GM12878 (cell line): ENCODE data around the gene RAB3A. TPM values are rescaled to one million over a fixed set of nuclear protein-coding genes. Genes with fewer than 3 reads are reported as not detected.

Source experiments
- ATAC-seq: fragments of 200-7000 bp; cut with Tn5 transposase; 3 replicates; pipeline ENCODE4 v1.9.1; 2020; ENCODE audit warnings: mild to moderate bottlenecking, moderate library complexity
- BruUV-seq: library from RNA; stranded (reverse); fragments of 400-500 nt; replicated peaks from 2 replicates; lab custom pipeline; 2021; lab: Mats Ljungman, UMichigan
- CTCF ChIA-PET: fragments of 300-600 bp; sonication (Branson Sonifier 250); formaldehyde crosslinking; extraction: SDS; loops from one replicate; lab custom pipeline; 2021; ENCODE audit warnings: inconsistent platforms; lab: Yijun Ruan, JAX
- POLR2A ChIA-PET: fragments of 350-600 bp; formaldehyde crosslinking; extraction: SDS; loops from one replicate; lab custom pipeline; 2021; ENCODE audit warnings: inconsistent platforms; lab: Charles Lee
- RAD21 ChIA-PET: fragments of 300-600 bp; sonication (Branson Sonifier 250); formaldehyde crosslinking; loops from one replicate; lab custom pipeline; 2023; ENCODE audit warnings: antibody characterized with exemption; ENCODE audit not compliant: unreplicated experiment; lab: Charles Lee
- SMC1A ChIA-PET: fragments of 300-600 bp; sonication (Branson Sonifier 250); formaldehyde crosslinking; loops from one replicate; lab custom pipeline; 2023; ENCODE audit not compliant: unreplicated experiment, uncharacterized antibody; lab: Charles Lee
- DNase-seq: peaks from one replicate; pipeline ENCODE4 v3.0.0-alpha.2; 2011; ENCODE audit warnings: low read depth, low spot score
- FAIRE-seq: peaks from 3 replicates; lab custom pipeline; 2011; peaks lifted over from hg19 to GRCh38; lab: Jason Lieb, UNC
- H2AFZ ChIP-seq: 2 replicates; pipeline ENCODE4 v1.6.0; 2011; ENCODE audit warnings: low read depth, low read length, control low read depth; ENCODE audit not compliant: control insufficient read depth
- H3K27ac ChIP-seq: 2 replicates; pipeline ENCODE4 v1.5.1; 2011; ENCODE audit warnings: control low read depth; ENCODE audit not compliant: control insufficient read depth, insufficient read depth
- H3K27me3 ChIP-seq, 2 experiments: replicated peaks in 1 of 2; 2 replicates each; pipeline versions ENCODE4 v1.6.0 to v1.6.1; 2011; ENCODE audit warnings: low read length in 1 of 2; ENCODE audit not compliant: control insufficient read depth in 2 of 2, insufficient read depth in 2 of 2
- H3K36me3 ChIP-seq, 2 experiments: 2 replicates each; pipeline ENCODE4 v1.5.1; 2011; ENCODE audit warnings: low read length in 1 of 2; ENCODE audit not compliant: control insufficient read depth in 2 of 2, insufficient read depth in 2 of 2
- H3K4me1 ChIP-seq: 2 replicates; pipeline ENCODE4 v1.6.1; 2011; ENCODE audit warnings: mild to moderate bottlenecking, low read length, moderate library complexity, mixed read lengths; ENCODE audit not compliant: control insufficient read depth, insufficient read depth
- H3K4me2 ChIP-seq: 2 replicates; pipeline ENCODE4 v1.6.0; 2011; ENCODE audit warnings: control low read depth; ENCODE audit not compliant: control insufficient read depth, insufficient read depth
- H3K4me3 ChIP-seq: fragments of 200-600 bp; sonication (generic); 2 replicates; pipeline ENCODE4 v1.5.1; 2016
- H3K79me2 ChIP-seq: 2 replicates; pipeline ENCODE4 v1.6.0; 2011; ENCODE audit warnings: low read length; ENCODE audit not compliant: control insufficient read depth, insufficient read depth
- H3K9ac ChIP-seq: 2 replicates; pipeline ENCODE4 v1.8.0; 2011; ENCODE audit warnings: low read length, control low read depth, mixed read lengths; ENCODE audit not compliant: control insufficient read depth, insufficient read depth
- H3K9me3 ChIP-seq: replicated peaks from 3 replicates; pipeline ENCODE4 v1.5.1; 2011; ENCODE audit warnings: mild to moderate bottlenecking, low read length; ENCODE audit not compliant: control insufficient read depth, insufficient read depth
- H4K20me1 ChIP-seq: 2 replicates; pipeline ENCODE4 v1.6.0; 2011; ENCODE audit not compliant: control insufficient read depth, insufficient read depth
- ATF2 ChIP-seq: IDR thresholded peaks from 2 replicates; pipeline ENCODE4 v1.6.1; 2012; ENCODE audit warnings: low read length, inconsistent platforms
- BRCA1 ChIP-seq: IDR thresholded peaks from 2 replicates; pipeline ENCODE4 v1.6.1; 2011; ENCODE audit warnings: low read depth, low read length, improper control_type of control experiment
- CHD2 ChIP-seq: IDR thresholded peaks from 2 replicates; pipeline ENCODE4 v1.6.1; 2011; ENCODE audit warnings: low read depth, low read length, improper control_type of control experiment, borderline replicate concordance
- EGR1 ChIP-seq, 2 experiments: IDR thresholded peaks; 1 replicate in 1 of 2; 2 replicates in 1 of 2; pipeline ENCODE4 v1.6.1; 2011 to 2012; ENCODE audit warnings: low read depth in 2 of 2, low read length in 2 of 2, borderline replicate concordance in 1 of 2, mild to moderate bottlenecking in 1 of 2, moderate library complexity in 1 of 2
- ETV6 ChIP-seq, 2 experiments: fragments of 450-650 bp in 1 of 2; IDR thresholded peaks in 1 of 2; conservative IDR thresholded peaks in 1 of 2; 2 replicates each; pipeline ENCODE4 v1.6.1; 2014; ENCODE audit warnings: antibody characterized with exemption in 1 of 2, borderline replicate concordance in 1 of 2, low read depth in 1 of 2, mild to moderate bottlenecking in 1 of 2, moderate library complexity in 1 of 2
- FOS ChIP-seq: IDR thresholded peaks from 3 replicates; pipeline ENCODE4 v1.6.1; 2011; ENCODE audit warnings: borderline replicate concordance; ENCODE audit not compliant: insufficient read length; ENCODE audit errors: extremely low read depth
- GATAD2B ChIP-seq: fragments of 450-650 bp; conservative IDR thresholded peaks from 2 replicates; pipeline ENCODE4 v1.6.1; 2017; ENCODE audit warnings: low read depth, mild to moderate bottlenecking, moderate library complexity
- HSF1 ChIP-seq: fragments of 150-350 bp; IDR thresholded peaks from 2 replicates; pipeline ENCODE4 v1.6.1; 2014; ENCODE audit warnings: mild to moderate bottlenecking, low read depth, low read length
- IKZF1 ChIP-seq: fragments of 450-650 bp; conservative IDR thresholded peaks from 2 replicates; pipeline ENCODE4 v1.6.1; 2017; ENCODE audit warnings: antibody characterized with exemption, mild to moderate bottlenecking
- IRF4 ChIP-seq: IDR thresholded peaks from 2 replicates; pipeline ENCODE4 v1.6.1; 2011; ENCODE audit warnings: low read depth, low read length
- MAX ChIP-seq: IDR thresholded peaks from 2 replicates; pipeline ENCODE4 v1.6.1; 2012; ENCODE audit warnings: low read depth, low read length, improper control_type of control experiment
- NR2F1 ChIP-seq: fragments of 450-650 bp; conservative IDR thresholded peaks from 2 replicates; pipeline ENCODE4 v1.6.1; 2017; ENCODE audit warnings: mild to moderate bottlenecking
- PAX8 ChIP-seq: fragments of 450-650 bp; IDR thresholded peaks from 2 replicates; pipeline ENCODE4 v1.6.1; 2017; ENCODE audit warnings: mild to moderate bottlenecking, moderate library complexity
- POLR2A ChIP-seq: IDR thresholded peaks from 2 replicates; pipeline ENCODE4 v1.6.1; 2011; ENCODE audit warnings: low read depth, mild to moderate bottlenecking, low read length
- RAD51 ChIP-seq: fragments of 450-650 bp; IDR thresholded peaks from 2 replicates; pipeline ENCODE4 v1.6.1; 2016; ENCODE audit warnings: moderate library complexity, mild to moderate bottlenecking, inconsistent platforms
- SIN3A ChIP-seq: IDR thresholded peaks from 2 replicates; pipeline ENCODE4 v1.6.1; 2012; ENCODE audit warnings: low read depth, low read length, improper control_type of control experiment
- SREBF1 ChIP-seq: IDR thresholded peaks from 2 replicates; pipeline ENCODE4 v1.6.1; 2012; ENCODE audit warnings: mild to moderate bottlenecking, low read length
- SUPT20H ChIP-seq: IDR thresholded peaks from 2 replicates; pipeline ENCODE4 v1.6.1; 2011; ENCODE audit warnings: low read depth, mild to moderate bottlenecking, low read length, moderate library complexity, borderline replicate concordance; ENCODE audit not compliant: control insufficient read depth
- TAF1 ChIP-seq: IDR thresholded peaks from 2 replicates; pipeline ENCODE4 v1.6.1; 2011; ENCODE audit warnings: mild to moderate bottlenecking, low read depth, low read length, borderline replicate concordance
- TCF3 ChIP-seq: IDR thresholded peaks from 2 replicates; pipeline ENCODE4 v1.6.1; 2012; ENCODE audit warnings: low read depth, mild to moderate bottlenecking, low read length, borderline replicate concordance; ENCODE audit not compliant: insufficient read depth
- ZNF24 ChIP-seq: fragments of 450-650 bp; IDR thresholded peaks from 2 replicates; pipeline ENCODE4 v1.6.1; 2017; ENCODE audit warnings: antibody characterized with exemption, mild to moderate bottlenecking
- ZNF622 ChIP-seq: fragments of 450-650 bp; IDR thresholded peaks from 2 replicates; pipeline ENCODE4 v1.6.1; 2017; ENCODE audit warnings: mild to moderate bottlenecking, inconsistent platforms
- WGBS: methylation state at CpG from one replicate; pipeline ENCODE4 v1.1.6; 2016; ENCODE audit warnings: low lambda C conversion rate; ENCODE audit not compliant: insufficient replicate concordance, insufficient coverage; ENCODE audit errors: missing lambda C conversion rate; 5-methylcytosine and 5-hydroxymethylcytosine counted together
- in situ Hi-C: fragments of 300-500 bp; cut with MboI; formaldehyde crosslinking; loops from 9 replicates; pipeline ENCODE4 v1.14.3; 2018; ENCODE audit warnings: mixed read lengths
- intact Hi-C: fragments of 100-400 bp; cut with micrococcal nuclease; formaldehyde crosslinking; loops from one replicate; pipeline ENCODE4 v1.14.2; 2022; ENCODE audit not compliant: unreplicated experiment
- polyA plus RNA-seq, 11 experiments: library from polyadenylated mRNA; depleted of rRNA in 4 of 11; unstranded in 6 of 11; stranded (reverse) in 5 of 11; fragments of >200 nt; fragmentation: Nextera tagmentation in 4 of 11; fragmentation: Illumina TruSeq in 1 of 11; extraction: Ambion mirVana in 4 of 11; extraction: Trizol in 1 of 11; gene quantifications; 1 replicate in 1 of 11; 2 replicates in 10 of 11; pipeline versions ENCODE4 v1.2.1 to v1.2.3, GENCODE V29; 2011 to 2016; ENCODE audit warnings: inconsistent platforms in 2 of 11, missing spikeins in 2 of 11, low read depth in 1 of 11
- total RNA-seq, 4 experiments: library from RNA; depleted of rRNA in 3 of 4; stranded (reverse); fragments of >200 nt in 3 of 4; fragmentation: Illumina TruSeq in 1 of 4; extraction: Trizol in 1 of 4; gene quantifications; 2 replicates each; pipeline versions ENCODE4 v1.2.1 to v1.2.3, GENCODE V29; 2013 to 2021

The RAB3A gene
- total and polyA plus RNA-seq, 10 of the 15 experiments (the other 5 are each of a cell fraction or from before 2014, with no cell fraction given), result 0.07 to 3.5 (median 1.2) TPM; not detected in 1

GRCh38 chr19:18174983-18175382 lies 28.9 kb downstream of the RAB3A start:
- DNase-seq, result no peak
- ChIA-PET POLR2A (interaction anchor here (1.2 to 4.2 kb wide), 7 partner anchors 12 to 199 kb away, joined by 3 to 31 read pairs (median 4); partner anchors contain the start of genes MPV17L2, PIK3R2 and RAB3A), SMC1A (interaction anchor here (0.9 to 3.4 kb wide), 8 partner anchors 9 to 288 kb away, joined by 3 to 14 read pairs (median 4); partner anchors contain the start of genes MPV17L2 and RAB3A), CTCF (interaction anchor here (1.0 to 1.2 kb wide), 5 partner anchors 9 to 236 kb away, joined by 3 to 4 read pairs (median 3); no protein-coding TSS in a partner anchor)
- Histone ChIP-seq H3K27ac (peak overlapping the region; percentile 79), H3K27me3 (no peaks in the 10 kb centered on the region), H3K4me2 (peak overlapping the region; percentile 100), H3K4me3 (peak overlapping the region; percentile 94)
- in situ Hi-C loops, result no loop called here
- WGBS, result under 1% methylated on average over 11 of the region's 11 CpGs
- TF ChIP-seq IKZF1, result 0 out of 2 replicates have a peak, but pooled peaks have one; percentile 14
- TF ChIP-seq TCF3, result no peak
- no peak for TF ChIP-seq RAD51
- no peak for TF ChIP-seq ZNF24
- no peak for TF ChIP-seq ETV6 (conservative IDR thresholded peaks at IDR 0.05 in 1 of 2, IDR thresholded peaks at IDR 0.05 in 1 of 2; ENCODE audit: borderline replicate concordance in 1 of 2, low read depth in 1 of 2)
- no peak for TF ChIP-seq ZNF622
- TF ChIP-seq BRCA1, result no peak
- no peak for TF ChIP-seq SREBF1
- TF ChIP-seq PAX8, result no peak
- TF ChIP-seq NR2F1, result no peak
- TF ChIP-seq HSF1, result no peak
- 0 out of 2 replicates have a peak, but pooled peaks have one; percentile 31 for TF ChIP-seq GATAD2B
- TF ChIP-seq SUPT20H, result no peak
- TF ChIP-seq POLR2A, result peak; percentile 16; the same call in 1 of the 2 replicates
- TF ChIP-seq SIN3A, result no peak
- TF ChIP-seq MAX, result no peak
- no peak for TF ChIP-seq ATF2
- TF ChIP-seq TAF1, result no peak
- TF ChIP-seq EGR1 (IDR thresholded peaks at IDR 0.05; ENCODE audit: borderline replicate concordance in 1 of 2, low read depth in 2 of 2, low read length in 2 of 2), result peak in 1 of 2 experiments; percentile 50; a peak in 1 of 3 replicates
- no peak for TF ChIP-seq FOS
- no peak for TF ChIP-seq IRF4
- no peak for TF ChIP-seq CHD2
- TF ChIP-seq, all 136 proteins: peak for 4
- FAIRE-seq, result no peak
- peaks cover 17 to 19% of the 10 kb centered on the region in 2 experiments; a peak in 3 of 4 replicates for H3K36me3 ChIP-seq
- BruUV-seq, result no TSS peak
- no peak overlapping the region for H2AFZ ChIP-seq
- no peaks in the 10 kb centered on the region; the same call in 2 of the 3 replicates for H3K9me3 ChIP-seq
- ATAC-seq, result no peak
- RAD21 ChIA-PET, result interaction anchor here (0.5 to 4.5 kb wide), 7 partner anchors 10 to 62 kb away, joined by 3 to 15 read pairs (median 4); partner anchors contain the start of gene RAB3A
- peaks cover 47% of the 10 kb centered on the region for H3K4me1 ChIP-seq
- intact Hi-C loops, result loop anchor here (5.0 kb wide), 2 partner anchors 78 to 228 kb away; partner anchors contain the start of gene MAST3
- H4K20me1 ChIP-seq, result no peaks in the 10 kb centered on the region
- peak overlapping the region; percentile 83 for H3K9ac ChIP-seq
- peaks cover 30% of the 10 kb centered on the region for H3K79me2 ChIP-seq
